Iris pigment epithelial cell (primary cell): ENCODE data around the gene SLC13A1.

Experiments used
- DNase-seq: peaks from one replicate; pipeline ENCODE4 v3.0.0-alpha.2; 2011; ENCODE audit warnings: low read depth

Gene SLC13A1

GRCh38 chr7:123198111-123198510 lies 1.7 kb downstream of the SLC13A1 start:
- DNase-seq = no peak

DNA sequence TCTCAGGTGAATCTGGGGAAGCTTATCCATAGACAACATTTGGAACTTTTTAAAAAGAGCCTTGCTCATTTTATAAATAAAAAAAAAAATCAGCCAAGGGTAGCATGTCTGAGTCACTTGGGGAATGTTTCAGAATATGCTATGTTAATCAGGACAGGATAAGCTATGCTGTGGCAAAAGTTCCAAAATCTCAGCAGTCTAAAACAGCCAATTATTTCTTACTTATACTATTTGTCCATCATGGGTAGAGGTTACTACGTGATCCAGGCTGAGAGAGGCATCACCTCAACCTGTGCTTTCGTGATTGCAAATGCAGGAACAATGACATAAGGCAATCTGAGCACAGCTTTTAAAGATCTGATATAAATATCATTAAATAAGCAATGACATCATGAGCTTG lies 6.5 kb downstream of the SLC13A1 start:
- DNase-seq = peak; percentile 47

DNA sequence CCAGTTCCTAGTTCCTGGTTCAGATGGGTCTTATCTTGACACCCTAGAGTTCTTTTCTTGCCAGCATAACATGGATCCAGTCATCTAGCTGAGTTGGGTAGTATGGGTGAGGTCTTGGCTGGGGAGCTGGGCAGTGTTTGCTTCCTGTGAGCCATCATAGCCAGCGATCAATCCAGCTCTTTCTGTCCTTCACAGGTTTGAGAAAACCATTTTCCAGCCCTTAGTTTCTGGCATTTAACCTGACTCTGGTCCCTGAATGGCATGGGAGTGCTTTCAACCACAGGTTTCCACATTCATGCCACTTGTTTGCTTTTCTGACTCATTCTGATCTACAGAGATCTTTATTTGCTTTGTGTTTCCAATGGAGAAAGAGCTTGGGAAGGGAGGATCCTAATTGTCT lies 8.6 kb downstream of the SLC13A1 start:
- DNase-seq = peak; percentile 29

GRCh38 chr7:123190109-123190831 lies 9.5 kb downstream of the SLC13A1 start:
- DNase-seq = peak; percentile 5

DNA sequence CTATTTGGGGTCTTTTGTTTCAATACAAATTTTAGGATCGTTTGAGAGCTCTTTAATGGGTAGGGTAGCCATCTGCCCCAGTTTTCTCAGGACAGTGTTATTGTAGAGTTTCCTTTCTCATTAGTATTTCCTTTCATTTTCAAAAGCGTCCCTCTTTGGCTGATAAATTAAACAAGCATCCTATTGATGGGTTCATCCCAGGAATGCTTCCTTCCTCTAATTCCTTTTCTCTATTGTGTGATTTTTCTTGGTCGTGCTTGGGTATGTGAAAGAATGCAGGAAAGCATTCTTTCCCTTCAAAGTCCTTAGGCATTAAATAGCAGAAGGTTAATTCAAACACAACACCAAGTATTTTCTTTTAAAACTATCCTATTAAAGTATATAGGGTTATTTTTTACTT lies 14.0 kb downstream of the SLC13A1 start:
- no peak for DNase-seq

DNA sequence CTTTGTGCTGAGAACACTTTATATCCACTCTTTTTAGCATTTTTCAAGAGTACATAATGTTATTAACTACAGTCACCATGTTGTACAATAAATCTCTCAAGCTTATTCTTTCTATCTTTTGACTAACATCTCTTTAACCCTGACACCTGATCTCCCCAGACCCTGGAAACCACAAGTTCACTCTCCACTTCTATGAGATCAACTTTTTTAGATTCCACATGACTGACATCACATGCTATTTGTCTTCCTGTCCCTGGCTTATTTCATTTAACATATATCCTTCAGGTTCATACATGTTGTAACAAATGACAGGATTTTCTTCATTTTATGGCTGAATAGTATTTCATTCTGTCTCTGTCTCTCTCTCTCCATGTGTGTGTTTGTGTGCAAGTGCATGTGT lies 15.5 kb downstream of the SLC13A1 start:
- peak; percentile 70 for DNase-seq

- DNase-seq = no peak
Observed at GRCh38 chr7:123183431-123183830, 16.3 kb downstream of the SLC13A1 start.

- DNase-seq = no peak
Observed at GRCh38 chr7:123177442-123177841, 22.3 kb downstream of the SLC13A1 start.

- DNase-seq = no peak
Observed at GRCh38 chr7:123170333-123171246, 29.2 kb downstream of the SLC13A1 start.

- DNase-seq = no peak
Observed at GRCh38 chr7:123169065-123169464, 30.7 kb downstream of the SLC13A1 start.

GRCh38 chr7:123157606-123158005 lies 42.2 kb downstream of the SLC13A1 start:
- no peak for DNase-seq

DNA sequence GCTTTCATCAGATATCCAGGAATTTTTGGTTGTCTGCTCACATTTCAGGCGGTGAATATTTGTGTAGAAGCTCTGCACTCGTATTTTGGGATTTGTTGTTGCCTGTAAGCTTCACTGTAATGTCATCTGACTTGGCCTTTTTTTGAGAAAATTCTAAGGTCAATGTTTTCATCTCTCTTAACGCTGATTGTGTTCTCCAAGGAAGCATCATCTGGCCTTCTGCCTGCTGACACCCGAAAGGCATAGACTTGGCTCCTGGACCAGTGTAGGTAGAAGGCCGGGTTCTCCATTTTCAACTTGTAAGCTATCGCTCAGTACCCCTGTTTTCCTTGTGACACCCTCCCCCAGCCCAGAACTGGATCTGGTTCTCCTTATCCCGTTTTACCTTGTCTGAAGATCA lies 44.2 kb downstream of the SLC13A1 start:
- DNase-seq = no peak

DNA sequence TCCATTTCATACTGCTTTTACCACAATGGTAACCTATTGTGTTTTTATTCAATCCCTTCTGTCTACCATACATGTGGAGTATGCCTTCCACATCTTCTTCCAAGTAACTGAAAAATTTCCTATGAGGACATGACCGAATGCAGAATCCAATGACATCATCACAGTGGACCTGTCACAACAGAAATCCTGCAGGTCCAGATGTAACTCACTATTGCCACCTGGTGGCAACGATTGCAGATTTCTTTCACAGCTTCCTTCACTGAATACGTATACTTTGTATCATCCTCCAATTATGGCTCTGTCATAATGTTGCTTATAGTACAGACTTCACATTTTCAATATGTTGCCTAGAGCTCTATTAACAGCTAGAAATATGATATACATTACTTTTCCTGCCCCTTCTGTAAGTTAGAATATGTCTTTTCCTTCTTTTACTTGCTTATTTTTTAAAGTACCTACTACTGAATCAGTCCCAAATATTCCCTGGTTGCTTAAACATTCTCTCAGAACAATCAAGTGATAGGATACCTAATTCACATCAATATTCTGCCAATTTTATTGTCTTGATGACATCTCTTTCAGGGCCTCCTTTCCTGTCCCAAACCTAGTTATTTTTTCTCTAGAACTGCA lies 45.4 kb downstream of the SLC13A1 start:
- peak; percentile 87 for DNase-seq

DNA sequence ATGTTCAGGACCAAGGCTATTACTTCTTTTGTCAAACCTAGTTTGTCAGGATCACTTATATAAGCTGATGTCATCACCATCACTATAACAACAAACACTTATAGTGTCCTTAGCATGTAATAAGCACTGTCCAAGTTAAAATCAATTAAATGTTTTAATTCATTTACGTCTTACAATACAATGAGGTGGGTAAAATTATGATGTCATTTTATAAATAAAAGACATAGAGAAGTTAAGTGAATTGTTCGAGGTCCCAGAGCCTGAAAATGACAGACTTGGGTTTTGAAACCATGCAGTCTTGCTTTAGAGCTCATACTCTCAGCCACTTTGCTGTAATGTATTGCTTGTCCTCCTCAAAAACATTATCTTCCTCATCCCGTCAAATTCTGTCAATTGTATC lies 48.3 kb downstream of the SLC13A1 start:
- DNase-seq = no peak

DNA sequence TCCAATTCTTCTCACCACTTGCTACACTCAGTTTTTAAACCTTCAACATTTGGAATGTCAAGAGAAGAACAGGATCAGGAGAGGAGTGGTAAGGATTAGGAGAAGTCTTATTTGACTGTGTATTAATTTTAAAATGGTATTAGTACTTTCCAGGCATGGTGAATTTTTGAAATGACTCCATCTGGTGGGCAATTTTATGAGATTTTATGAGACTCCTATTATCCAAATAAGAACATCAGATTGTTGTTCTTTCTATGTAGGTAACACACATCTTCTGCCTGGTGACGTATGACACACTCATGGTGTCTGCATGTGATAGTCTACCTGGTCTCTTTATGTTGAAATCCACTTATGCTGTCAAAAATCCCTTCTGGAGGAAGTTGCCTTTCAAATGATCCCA lies 51.0 kb downstream of the SLC13A1 start:
- DNase-seq = peak; percentile 17

DNA sequence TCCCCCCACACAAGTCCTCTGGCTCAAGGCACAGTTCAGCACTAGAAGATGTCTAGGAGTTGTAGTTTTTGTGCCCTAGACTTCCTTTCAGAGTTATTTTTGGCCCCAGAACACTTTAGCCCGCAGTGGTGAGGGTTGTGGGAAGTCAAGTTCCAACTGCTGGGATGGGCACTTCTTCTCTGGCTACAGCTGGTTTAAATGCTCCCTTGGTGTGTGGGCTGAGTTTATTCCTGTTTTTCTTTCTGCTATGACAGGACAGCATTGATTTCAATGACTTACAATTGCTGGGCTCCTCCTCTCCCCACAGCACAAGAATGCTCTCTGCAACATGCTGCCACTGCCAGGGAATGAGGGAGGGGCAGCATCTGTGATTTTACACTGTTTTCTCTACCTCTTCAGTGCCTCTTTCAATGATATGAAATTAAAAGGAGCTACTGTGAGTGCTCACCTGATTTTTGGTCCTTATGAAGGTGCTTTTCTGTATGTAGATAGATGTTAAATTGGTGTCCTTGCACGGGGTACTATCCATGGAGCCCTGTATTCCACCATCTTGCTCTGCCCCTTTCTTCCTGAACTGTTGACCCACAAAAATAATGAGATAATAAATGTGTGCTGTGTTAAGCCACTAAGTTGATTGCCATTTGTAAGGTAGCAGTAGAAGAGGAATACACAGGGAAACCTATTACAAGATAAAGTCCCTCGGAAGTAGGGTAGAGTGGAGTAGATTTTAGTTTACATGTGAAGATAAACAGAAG lies 56.3 kb downstream of the SLC13A1 start:
- DNase-seq = no peak

- no peak for DNase-seq
Observed at GRCh38 chr7:123140561-123140960, 59.2 kb downstream of the SLC13A1 start.

DNA sequence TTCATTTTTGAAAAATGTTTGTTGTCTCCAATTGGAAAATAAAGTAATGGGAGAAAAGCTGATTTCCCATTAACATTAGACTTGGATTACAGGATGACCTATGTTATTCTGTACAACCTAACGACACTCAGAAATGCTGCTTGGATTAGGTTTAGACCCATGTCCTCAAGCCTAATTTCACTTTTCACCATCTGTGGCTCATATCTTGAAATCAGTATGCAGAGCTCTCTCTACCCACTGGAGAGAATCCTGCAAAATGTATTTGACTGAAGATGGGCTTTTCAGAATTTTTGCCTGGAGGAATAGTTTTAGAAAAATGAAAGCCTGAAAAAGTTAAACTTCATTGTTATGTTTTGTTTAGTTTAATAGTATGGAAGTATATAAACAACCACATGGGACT lies 63.8 kb downstream of the SLC13A1 start:
- no peak for DNase-seq

GRCh38 chr7:123133924-123134323 lies 65.8 kb downstream of the SLC13A1 start:
- no peak for DNase-seq

DNA sequence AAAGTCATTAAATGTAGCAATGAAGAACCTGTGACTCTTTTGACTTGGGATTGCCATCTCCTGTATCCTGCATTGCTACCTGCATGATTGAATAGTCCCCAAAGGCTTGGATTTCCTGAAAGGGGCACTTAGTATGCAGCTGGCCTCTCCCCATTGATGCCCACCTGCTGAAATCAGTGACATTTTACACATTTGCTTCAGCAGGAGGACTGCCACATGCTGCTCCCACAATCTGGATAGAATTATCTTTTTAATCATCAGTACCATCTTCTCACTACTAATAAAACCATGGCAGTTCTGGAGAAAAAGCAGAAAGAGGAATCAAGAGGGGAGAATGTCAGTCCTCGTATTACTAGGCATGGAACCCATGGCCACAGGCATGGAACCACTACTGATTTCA lies 67.8 kb downstream of the SLC13A1 start:
- DNase-seq = no peak

GRCh38 chr7:123131556-123131955 lies 68.2 kb downstream of the SLC13A1 start:
- no peak for DNase-seq

- no peak for DNase-seq
Observed at GRCh38 chr7:123131140-123131539, 68.6 kb downstream of the SLC13A1 start.
